CD14-positive monocyte (primary cell): ENCODE results near the gene GPR25. TPM values are rescaled to one million over a fixed set of nuclear protein-coding genes. Genes with fewer than 3 reads are reported as not detected.

ENCODE experiments used
- DNase-seq, 3 donors: peaks; one replicate each; pipeline ENCODE4 v3.0.0-alpha.2; 2011 to 2022
- H2AFZ ChIP-seq: 2 replicates; pipeline ENCODE4 v1.6.0; 2012; ENCODE audit warnings: mild to moderate bottlenecking, low read depth, low read length, inconsistent platforms; ENCODE audit not compliant: insufficient read depth, poor library complexity, severe bottlenecking
- H3K27ac ChIP-seq, 2 donors: 1 replicate in 1 of 2; 2 replicates in 1 of 2; pipeline ENCODE4 v1.5.1; 2012 to 2013; ENCODE audit warnings: low read length in 2 of 2, control low read depth in 1 of 2, inconsistent platforms in 1 of 2, low read depth in 1 of 2, mild to moderate bottlenecking in 1 of 2
- H3K27me3 ChIP-seq, 2 donors: one replicate each; pipeline versions ENCODE4 v1.6.0 to v1.6.1; 2011 to 2013; ENCODE audit warnings: low read length in 2 of 2; ENCODE audit not compliant: control insufficient read depth in 2 of 2, insufficient read depth in 2 of 2
- H3K36me3 ChIP-seq, 2 donors: replicated peaks in 1 of 2; 1 replicate in 1 of 2; 2 replicates in 1 of 2; pipeline versions ENCODE4 v1.5.1 to v1.6.1; 2012 to 2013; ENCODE audit warnings: low read length in 2 of 2, control low read depth in 1 of 2, inconsistent platforms in 1 of 2, mild to moderate bottlenecking in 1 of 2; ENCODE audit not compliant: insufficient read depth in 2 of 2, control insufficient read depth in 1 of 2
- H3K4me1 ChIP-seq, 2 donors: 1 replicate in 1 of 2; 2 replicates in 1 of 2; pipeline versions ENCODE4 v1.5.1 to v1.6.1; 2012 to 2013; ENCODE audit warnings: low read length in 2 of 2, control low read depth in 1 of 2, inconsistent platforms in 1 of 2, mild to moderate bottlenecking in 1 of 2, moderate library complexity in 1 of 2; ENCODE audit not compliant: insufficient read depth in 2 of 2, control insufficient read depth in 1 of 2
- H3K4me2 ChIP-seq: replicated peaks from 2 replicates; pipeline ENCODE3; 2012; ENCODE audit warnings: low read length, moderate library complexity, mild to moderate bottlenecking; ENCODE audit not compliant: poor library complexity, severe bottlenecking; ENCODE audit errors: extremely low read depth
- H3K4me3 ChIP-seq, 3 experiments: fragments of 200-600 bp in 1 of 3; sonication (generic) in 1 of 3; replicated peaks in 1 of 3; 1 replicate in 2 of 3; 2 replicates in 1 of 3; pipeline ENCODE4 v1.5.1; 2011 to 2013; ENCODE audit warnings: low read length in 3 of 3, mild to moderate bottlenecking in 3 of 3, control low read depth in 2 of 3, low read depth in 2 of 3, inconsistent platforms in 1 of 3, moderate library complexity in 1 of 3
- H3K79me2 ChIP-seq: 2 replicates; pipeline ENCODE4 v1.6.0; 2012; ENCODE audit warnings: mild to moderate bottlenecking, control low read depth, inconsistent platforms, low read length, moderate library complexity; ENCODE audit not compliant: insufficient read depth
- H3K9ac ChIP-seq: 2 replicates; pipeline ENCODE4 v1.6.0; 2017; ENCODE audit warnings: low read length, mild to moderate bottlenecking; ENCODE audit not compliant: insufficient read depth, poor library complexity, severe bottlenecking
- H3K9me3 ChIP-seq, 2 donors: replicated peaks in 1 of 2; 1 replicate in 1 of 2; 2 replicates in 1 of 2; pipeline versions ENCODE4 v1.5.1 to v1.6.1; 2012 to 2013; ENCODE audit warnings: low read length in 2 of 2, control low read depth in 1 of 2; ENCODE audit not compliant: control insufficient read depth in 1 of 2, insufficient read depth in 1 of 2
- H4K20me1 ChIP-seq: 2 replicates; pipeline ENCODE4 v1.6.0; 2012; ENCODE audit warnings: mild to moderate bottlenecking, low read length, control low read depth, moderate library complexity; ENCODE audit not compliant: insufficient read depth
- H3K27ac Mint-ChIP-seq, 7 donors: one replicate each; pipeline ENCODE4 v1.8.0; 2020; ENCODE audit warnings: mild to moderate bottlenecking in 7 of 7, mixed read lengths in 7 of 7, moderate library complexity in 6 of 7, inconsistent platforms in 2 of 7
- H3K27me3 Mint-ChIP-seq, 3 donors: one replicate each; pipeline ENCODE4 v1.8.0; 2021 to 2022; ENCODE audit warnings: low read depth in 3 of 3, mild to moderate bottlenecking in 3 of 3, mixed read lengths in 3 of 3, moderate library complexity in 3 of 3, inconsistent platforms in 1 of 3
- H3K36me3 Mint-ChIP-seq, 2 donors: one replicate each; pipeline ENCODE4 v1.8.0; 2020; ENCODE audit warnings: mixed read lengths in 2 of 2, inconsistent platforms in 1 of 2, mild to moderate bottlenecking in 1 of 2
- H3K4me1 Mint-ChIP-seq: one replicate; pipeline ENCODE4 v1.8.0; 2020; ENCODE audit warnings: mild to moderate bottlenecking, mixed read lengths
- H3K4me3 Mint-ChIP-seq, 2 donors: one replicate each; pipeline ENCODE4 v1.8.0; 2020; ENCODE audit warnings: mild to moderate bottlenecking in 2 of 2, mixed read lengths in 2 of 2, moderate library complexity in 1 of 2
- H3K9me3 Mint-ChIP-seq, 7 donors: one replicate each; pipeline ENCODE4 v1.8.0; 2020 to 2022; ENCODE audit warnings: mixed read lengths in 7 of 7, mild to moderate bottlenecking in 6 of 7, moderate library complexity in 6 of 7, inconsistent platforms in 2 of 7
- WGBS: methylation state at CpG from one replicate; pipeline ENCODE4 v1.1.5; 2013; ENCODE audit warnings: missing lambda C conversion rate; ENCODE audit not compliant: insufficient coverage; 5-methylcytosine and 5-hydroxymethylcytosine counted together
- intact Hi-C, 2 donors: fragments of 100-400 bp; cut with micrococcal nuclease; formaldehyde crosslinking; loops; one replicate each; pipeline versions ENCODE4 v1.15.0 to v1.15.1; 2023
- polyA plus RNA-seq, 3 donors: library from polyadenylated mRNA; depleted of rRNA in 1 of 3; unstranded in 2 of 3; stranded (reverse) in 1 of 3; fragments of 300-500 nt in 2 of 3; fragments of >200 nt in 1 of 3; fragmentation: Illumina TruSeq in 2 of 3; gene quantifications; 1 replicate in 2 of 3; 2 replicates in 1 of 3; pipeline ENCODE4 v1.2.3, GENCODE V29; 2012 to 2021
- TF ChIP-seq, protein P1 (sequence below): fragments of 200-600 bp; IDR thresholded peaks from one replicate; pipeline ENCODE4 v1.8.0; 2022; ENCODE audit warnings: antibody characterized with exemption, mild to moderate bottlenecking

GPR25 gene
- polyA plus RNA-seq, 3 donors, result 0.13 TPM; not detected in 2

GRCh38 chr1:200916681-200917080 lies 43.9 kb downstream of the GPR25 start:
- no peak overlapping the region for H3K4me3 ChIP-seq
- no peaks in the 10 kb centered on the region for H3K9me3 ChIP-seq
- H3K79me2 ChIP-seq, result no peaks in the 10 kb centered on the region
- H3K36me3 Mint-ChIP-seq, result no peaks in the 10 kb centered on the region
- H3K4me3 Mint-ChIP-seq, result no peak overlapping the region
- H3K27ac ChIP-seq, result no peak overlapping the region
- H3K27me3 ChIP-seq, result no peaks in the 10 kb centered on the region
- 94% methylated on average over 11 of the region's 11 CpGs for WGBS
- peaks cover 0 to 3% (median under 1%) of the 10 kb centered on the region in 3 donors for H3K27me3 Mint-ChIP-seq
- no peak for DNase-seq
- no peaks in the 10 kb centered on the region for H3K36me3 ChIP-seq
- no peaks in the 10 kb centered on the region for H4K20me1 ChIP-seq
- no peak overlapping the region for H3K4me2 ChIP-seq
- intact Hi-C loops, result no loop called here
- TF ChIP-seq, protein P1, sequence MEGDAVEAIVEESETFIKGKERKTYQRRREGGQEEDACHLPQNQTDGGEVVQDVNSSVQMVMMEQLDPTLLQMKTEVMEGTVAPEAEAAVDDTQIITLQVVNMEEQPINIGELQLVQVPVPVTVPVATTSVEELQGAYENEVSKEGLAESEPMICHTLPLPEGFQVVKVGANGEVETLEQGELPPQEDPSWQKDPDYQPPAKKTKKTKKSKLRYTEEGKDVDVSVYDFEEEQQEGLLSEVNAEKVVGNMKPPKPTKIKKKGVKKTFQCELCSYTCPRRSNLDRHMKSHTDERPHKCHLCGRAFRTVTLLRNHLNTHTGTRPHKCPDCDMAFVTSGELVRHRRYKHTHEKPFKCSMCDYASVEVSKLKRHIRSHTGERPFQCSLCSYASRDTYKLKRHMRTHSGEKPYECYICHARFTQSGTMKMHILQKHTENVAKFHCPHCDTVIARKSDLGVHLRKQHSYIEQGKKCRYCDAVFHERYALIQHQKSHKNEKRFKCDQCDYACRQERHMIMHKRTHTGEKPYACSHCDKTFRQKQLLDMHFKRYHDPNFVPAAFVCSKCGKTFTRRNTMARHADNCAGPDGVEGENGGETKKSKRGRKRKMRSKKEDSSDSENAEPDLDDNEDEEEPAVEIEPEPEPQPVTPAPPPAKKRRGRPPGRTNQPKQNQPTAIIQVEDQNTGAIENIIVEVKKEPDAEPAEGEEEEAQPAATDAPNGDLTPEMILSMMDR, result no peak
- no peak overlapping the region for H3K27ac Mint-ChIP-seq
- H3K9ac ChIP-seq, result no peak overlapping the region
- H3K4me1 ChIP-seq, result no peaks in the 10 kb centered on the region
- no peaks in the 10 kb centered on the region for H3K9me3 Mint-ChIP-seq
- H2AFZ ChIP-seq, result no peak overlapping the region
- H3K4me1 Mint-ChIP-seq, result peaks cover 8% of the 10 kb centered on the region

DNA sequence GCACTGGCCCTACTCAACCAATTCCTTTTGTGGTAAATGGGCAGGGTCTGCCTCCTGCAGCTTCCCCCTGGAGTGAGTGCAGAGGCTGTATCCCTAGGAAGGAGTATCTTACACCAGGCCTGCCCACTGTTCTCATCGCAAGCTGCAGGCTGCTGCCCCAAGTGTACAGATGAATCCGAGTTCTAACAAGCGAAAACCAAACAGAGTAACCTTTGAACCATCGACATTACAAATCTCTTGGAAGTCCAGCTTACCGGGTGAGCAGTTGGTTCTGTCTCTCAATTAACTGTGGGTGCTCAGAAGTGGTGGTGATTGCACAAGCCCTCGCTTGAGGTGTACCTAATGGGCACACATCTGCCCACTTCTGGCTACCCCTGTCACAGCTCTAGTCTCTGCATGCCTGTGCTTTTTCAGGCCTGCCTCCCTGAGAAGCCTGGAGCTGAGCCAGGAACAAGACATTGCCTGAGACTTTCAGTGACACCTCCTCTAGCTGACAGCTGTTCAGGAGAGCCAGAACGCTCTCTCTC lies 44.6 kb downstream of the GPR25 start:
- no peaks in the 10 kb centered on the region for H3K9me3 Mint-ChIP-seq
- peaks cover 0 to 3% (median 2%) of the 10 kb centered on the region in 3 donors for H3K27me3 Mint-ChIP-seq
- peaks cover 8% of the 10 kb centered on the region for H3K4me1 Mint-ChIP-seq
- intact Hi-C loops, result no loop called here
- DNase-seq, result no peak
- Histone ChIP-seq H3K9me3 (no peaks in the 10 kb centered on the region), H3K27ac (no peak overlapping the region), H3K4me3 (no peak overlapping the region), H2AFZ (no peak overlapping the region), H3K79me2 (no peaks in the 10 kb centered on the region), H3K4me2 (no peak overlapping the region), H3K4me1 (no peaks in the 10 kb centered on the region), H3K27me3 (no peaks in the 10 kb centered on the region), H3K9ac (no peak overlapping the region), H4K20me1 (no peaks in the 10 kb centered on the region), H3K36me3 (no peaks in the 10 kb centered on the region)
- WGBS, result 97% methylated on average over 5 of the region's 7 CpGs
- H3K4me3 Mint-ChIP-seq, result no peak overlapping the region
- no peaks in the 10 kb centered on the region for H3K36me3 Mint-ChIP-seq
- TF ChIP-seq, protein P1, result no peak
- H3K27ac Mint-ChIP-seq, result no peak overlapping the region
